ENCODE measurements around the gene PNPLA2.

PNPLA2 gene

GRCh38 chr11:786235-787083 lies 32.3 kb upstream of the PNPLA2 start:
- DNase-seq, result no peak

GRCh38 chr11:787084-787675 lies 31.5 kb upstream of the PNPLA2 start:
- DNase-seq, result no peak

GRCh38 chr11:788009-788640 lies 30.6 kb upstream of the PNPLA2 start:
- DNase-seq, result no peak

GRCh38 chr11:788953-789940 lies 29.5 kb upstream of the PNPLA2 start:
- DNase-seq, result no peak

GRCh38 chr11:789943-790342 lies 28.8 kb upstream of the PNPLA2 start, which contains the start of gene CEND1:
TSS of gene CEND1 (minus strand) at chr11:790090. CDS start at chr11:788576, 1,514 bp downstream.
- no peak for DNase-seq

- peak; percentile 10 for DNase-seq
Observed at GRCh38 chr11:790721-791564, 27.8 kb upstream of the PNPLA2 start.

GRCh38 chr11:791658-792534 lies 26.8 kb upstream of the PNPLA2 start:
- DNase-seq, result no peak

- no peak for DNase-seq
Observed at GRCh38 chr11:792535-792821, 26.2 kb upstream of the PNPLA2 start.

- no peak for DNase-seq
Observed at GRCh38 chr11:792873-793272, 25.8 kb upstream of the PNPLA2 start.

- no peak for DNase-seq
Observed at GRCh38 chr11:793556-793955, 25.2 kb upstream of the PNPLA2 start.

GRCh38 chr11:794013-794765 lies 24.5 kb upstream of the PNPLA2 start:
- no peak for DNase-seq

GRCh38 chr11:794766-795633 lies 23.7 kb upstream of the PNPLA2 start:
- peak; percentile 17 for DNase-seq

GRCh38 chr11:795634-796564 lies 22.8 kb upstream of the PNPLA2 start:
- DNase-seq, result peak; percentile 90

GRCh38 chr11:796565-797295 lies 22.0 kb upstream of the PNPLA2 start:
- DNase-seq, result no peak

GRCh38 chr11:797296-798092 lies 21.2 kb upstream of the PNPLA2 start:
- peak; percentile 78 for DNase-seq

GRCh38 chr11:798093-798713 lies 20.5 kb upstream of the PNPLA2 start, which contains the start of gene SLC25A22:
TSS of gene SLC25A22 (minus strand) at chr11:798281. CDS start at chr11:795006, 3,275 bp downstream.
- peak; percentile 84 for DNase-seq
